GM23248 (cell line): ENCODE measurements around the gene CDX2. TPM values are rescaled to one million over a fixed set of nuclear protein-coding genes. Genes with fewer than 3 reads are reported as not detected.

Experiments
- DNase-seq: peaks from one replicate; pipeline ENCODE4 v3.0.0-alpha.2; 2015
- H2AFZ ChIP-seq: fragments of 200-600 bp; sonication (generic); 2 replicates; pipeline ENCODE4 v1.6.1; 2016; ENCODE audit warnings: antibody characterized with exemption
- H3F3A ChIP-seq: fragments of 200-600 bp; sonication (generic); 2 replicates; pipeline ENCODE4 v1.6.1; 2016; ENCODE audit warnings: mild to moderate bottlenecking, antibody characterized with exemption, mixed run types; ENCODE audit not compliant: insufficient read depth
- H3K27ac ChIP-seq: fragments of 200-600 bp; sonication (generic); 2 replicates; pipeline ENCODE4 v1.5.1; 2016; ENCODE audit warnings: mild to moderate bottlenecking
- H3K27me3 ChIP-seq: fragments of 200-600 bp; sonication (generic); replicated peaks from 2 replicates; pipeline ENCODE4 v1.6.1; 2016; ENCODE audit warnings: mild to moderate bottlenecking; ENCODE audit not compliant: insufficient read depth
- H3K36me3 ChIP-seq: fragments of 200-600 bp; sonication (generic); 2 replicates; pipeline ENCODE4 v1.6.1; 2016; ENCODE audit warnings: low read depth, mild to moderate bottlenecking
- H3K4me1 ChIP-seq: fragments of 200-600 bp; sonication (generic); 2 replicates; pipeline ENCODE4 v1.6.1; 2016; ENCODE audit warnings: mild to moderate bottlenecking; ENCODE audit not compliant: insufficient read depth
- H3K4me2 ChIP-seq: fragments of 200-600 bp; sonication (generic); one replicate; pipeline ENCODE4 v1.6.1; 2016; ENCODE audit warnings: mild to moderate bottlenecking; ENCODE audit not compliant: unreplicated experiment
- H3K4me3 ChIP-seq: fragments of 200-600 bp; sonication (generic); 2 replicates; pipeline ENCODE4 v1.5.1; 2016; ENCODE audit warnings: mild to moderate bottlenecking
- H3K79me2 ChIP-seq: fragments of 200-600 bp; sonication (generic); 2 replicates; pipeline ENCODE4 v1.6.1; 2016; ENCODE audit warnings: mild to moderate bottlenecking; ENCODE audit not compliant: insufficient read depth
- H3K9ac ChIP-seq: fragments of 200-600 bp; sonication (generic); 2 replicates; pipeline ENCODE4 v1.6.1; 2016; ENCODE audit warnings: mild to moderate bottlenecking
- H3K9me2 ChIP-seq: fragments of 200-600 bp; sonication (generic); 2 replicates; pipeline ENCODE4 v1.6.1; 2016; ENCODE audit warnings: mixed run types, mild to moderate bottlenecking, moderate library complexity; ENCODE audit not compliant: insufficient read depth
- H3K9me3 ChIP-seq: fragments of 200-600 bp; sonication (generic); one replicate; pipeline ENCODE4 v1.6.1; 2017; ENCODE audit warnings: low read depth
- H4K20me1 ChIP-seq: fragments of 200-600 bp; sonication (generic); 2 replicates; pipeline ENCODE4 v1.6.0; 2016; ENCODE audit not compliant: insufficient read depth
- EZH2 ChIP-seq: fragments of 200-600 bp; sonication (generic); IDR thresholded peaks from 2 replicates; pipeline ENCODE4 v1.6.1; 2018; ENCODE audit warnings: antibody characterized with exemption, mild to moderate bottlenecking; ENCODE audit not compliant: insufficient read depth, poor library complexity, severe bottlenecking
- EZH2phosphoT487 ChIP-seq: fragments of 200-600 bp; sonication (generic); IDR thresholded peaks from 2 replicates; pipeline ENCODE4 v1.6.1; 2018; ENCODE audit warnings: antibody characterized with exemption, moderate library complexity, mild to moderate bottlenecking, low read depth; ENCODE audit not compliant: insufficient read depth
- WGBS, 2 experiments: methylation state at CpG; one replicate each; pipeline ENCODE4 v1.1.6; 2015 to 2017; ENCODE audit warnings: low lambda C conversion rate in 2 of 2, low coverage in 1 of 2; ENCODE audit errors: missing lambda C conversion rate in 2 of 2; 5-methylcytosine and 5-hydroxymethylcytosine counted together
- in situ Hi-C: fragments of 300-500 bp; cut with MboI; formaldehyde crosslinking; loops from 2 replicates; pipeline ENCODE4 v1.15.0; 2020
- polyA plus RNA-seq: library from polyadenylated mRNA; unstranded; fragments of >200 nt; fragmentation: Nextera tagmentation; extraction: Ambion mirVana; gene quantifications from 2 replicates; pipeline ENCODE4 v1.2.1, GENCODE V29; 2016
- total RNA-seq: library from RNA; depleted of rRNA; stranded (reverse); fragments of >200 nt; shearing (Covaris generic); gene quantifications from 2 replicates; pipeline ENCODE4 v1.2.3, GENCODE V29; 2014

The CDX2 gene
- total and polyA plus RNA-seq, 2 experiments from 2014 or later: not detected

- no peaks in the 10 kb centered on the region for H3K79me2 ChIP-seq
- no peaks in the 10 kb centered on the region for H3K4me1 ChIP-seq
- peak within 1 kb of the TSS; percentile 50 for H3K4me3 ChIP-seq
- H3K9me2 ChIP-seq: no peaks in the 10 kb centered on the region
- DNase-seq: peak; percentile 28
- H4K20me1 ChIP-seq: no peaks in the 10 kb centered on the region
- in situ Hi-C loops: no loop called here
- H3F3A ChIP-seq: no peaks in the 10 kb centered on the region
- H3K27me3 ChIP-seq: peaks cover 97% of the 10 kb centered on the region
- peak within 1 kb of the TSS; percentile 54 for H3K4me2 ChIP-seq
- H3K36me3 ChIP-seq: no peaks in the 10 kb centered on the region
- no peak within 1 kb of the TSS for H3K27ac ChIP-seq
- 4 to 6% methylated on average over 20 to 57 of the region's 76 CpGs for WGBS, 2 experiments
- no peaks in the 10 kb centered on the region for H3K9me3 ChIP-seq
- no peak for TF ChIP-seq EZH2phosphoT487
- TF ChIP-seq EZH2: no peak
- no peak within 1 kb of the TSS for H3K9ac ChIP-seq
- H2AFZ ChIP-seq: peak within 1 kb of the TSS; percentile 38; the same call in 1 of the 2 replicates
Observed at GRCh38 chr13:27919934-27920676, 49.0 kb downstream of the CDX2 start, which contains the start of gene PDX1. PDX1 (plus strand) TSS chr13:27920000; CDS start chr13:27920139, 139 bp downstream.

DNA sequence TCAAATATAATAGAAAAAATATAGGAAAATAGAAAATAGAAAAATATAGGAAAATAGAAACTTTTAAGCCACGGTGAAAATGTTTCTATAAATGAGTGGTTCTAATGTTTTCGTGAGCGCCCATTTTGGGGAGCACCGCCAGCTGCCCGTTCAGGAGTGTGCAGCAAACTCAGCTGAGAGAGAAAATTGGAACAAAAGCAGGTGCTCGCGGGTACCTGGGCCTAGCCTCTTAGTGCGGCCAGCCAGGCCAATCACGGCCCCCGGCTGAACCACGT, 49.5 kb downstream of the CDX2 start:
- DNase-seq: no peak
- WGBS, 2 experiments: 4 to 5% methylated on average over 11 of the region's 11 CpGs
- Histone ChIP-seq H2AFZ (peak overlapping the region; percentile 38; the same call in 1 of the 2 replicates), H3K4me2 (peak overlapping the region; percentile 45), H3K27ac (no peak overlapping the region), H3K27me3 (peaks cover 93% of the 10 kb centered on the region), H3K36me3 (no peaks in the 10 kb centered on the region), H3F3A (no peaks in the 10 kb centered on the region), H3K4me1 (no peaks in the 10 kb centered on the region), H3K9me3 (no peaks in the 10 kb centered on the region), H3K79me2 (no peaks in the 10 kb centered on the region), H3K9me2 (no peaks in the 10 kb centered on the region), H4K20me1 (no peaks in the 10 kb centered on the region), H3K9ac (no peak overlapping the region), H3K4me3 (peak overlapping the region; percentile 44)
- in situ Hi-C loops: no loop called here
- no peak for TF ChIP-seq EZH2
- TF ChIP-seq EZH2phosphoT487: no peak

GRCh38 chr13:27918918-27919658, 50.0 kb downstream of the CDX2 start:
- H3F3A ChIP-seq: no peaks in the 10 kb centered on the region
- H3K9me3 ChIP-seq: no peaks in the 10 kb centered on the region
- H3K27ac ChIP-seq: no peak overlapping the region
- H3K4me2 ChIP-seq: no peak overlapping the region
- no peaks in the 10 kb centered on the region for H3K79me2 ChIP-seq
- no peaks in the 10 kb centered on the region for H3K36me3 ChIP-seq
- WGBS, 2 experiments: 18 to 21% methylated on average over 23 of the region's 23 CpGs
- H3K4me3 ChIP-seq: no peak overlapping the region
- in situ Hi-C loops: no loop called here
- no peaks in the 10 kb centered on the region for H4K20me1 ChIP-seq
- DNase-seq: no peak
- H3K9ac ChIP-seq: no peak overlapping the region
- no peak for TF ChIP-seq EZH2phosphoT487
- peak; percentile 94 for TF ChIP-seq EZH2
- H2AFZ ChIP-seq: no peak overlapping the region
- no peaks in the 10 kb centered on the region for H3K4me1 ChIP-seq
- H3K9me2 ChIP-seq: no peaks in the 10 kb centered on the region
- peaks cover 94% of the 10 kb centered on the region for H3K27me3 ChIP-seq

- no peak for TF ChIP-seq EZH2
- TF ChIP-seq EZH2phosphoT487: no peak; the same call in 1 of the 2 replicates
- in situ Hi-C loops: no loop called here
- no peaks in the 10 kb centered on the region for H3K9me3 ChIP-seq
- no peak overlapping the region for H3K27ac ChIP-seq
- H3K4me2 ChIP-seq: no peak overlapping the region
- no peak overlapping the region for H3K9ac ChIP-seq
- no peak overlapping the region for H2AFZ ChIP-seq
- H3K36me3 ChIP-seq: no peaks in the 10 kb centered on the region
- H3K79me2 ChIP-seq: no peaks in the 10 kb centered on the region
- H3K4me3 ChIP-seq: no peak overlapping the region
- no peaks in the 10 kb centered on the region for H4K20me1 ChIP-seq
- no peaks in the 10 kb centered on the region for H3K4me1 ChIP-seq
- H3K9me2 ChIP-seq: no peaks in the 10 kb centered on the region
- no peaks in the 10 kb centered on the region for H3F3A ChIP-seq
- DNase-seq: no peak
- 14 to 19% methylated on average over 38 to 46 of the region's 46 CpGs for WGBS, 2 experiments
- H3K27me3 ChIP-seq: peaks cover 94% of the 10 kb centered on the region
Observed at GRCh38 chr13:27918041-27918917, 50.8 kb downstream of the CDX2 start.
